ENCODE data around the gene SMPD3. TPM values are rescaled to one million over a fixed set of nuclear protein-coding genes. Genes with fewer than 3 reads are reported as not detected.

SMPD3 gene
- total and polyA plus RNA-seq, 5 donors, result 0.14 to 0.94 (median 0.43) TPM

GRCh38 chr16:68453816-68454215, 5.5 kb upstream of the SMPD3 start:
- 91% methylated on average over 2 of the region's 2 CpGs for WGBS
- H3K27ac ChIP-seq (ENCODE audit: low read length), result no peak overlapping the region
- H3K4me3 ChIP-seq (ENCODE audit: low read length), result no peak overlapping the region
- no peaks in the 10 kb centered on the region for H3K9me3 ChIP-seq (ENCODE audit: control insufficient read depth, low read length)
- intact Hi-C loops (cut with DNase I), result no loop called here
- H3K27me3 ChIP-seq (ENCODE audit: control insufficient read depth, insufficient read depth), result no peaks in the 10 kb centered on the region
- no peak for ATAC-seq
- no peak for DNase-seq
- H3K4me1 ChIP-seq (ENCODE audit: control insufficient read depth, insufficient read depth, low read length), result no peaks in the 10 kb centered on the region

- DNase-seq (no peak), ATAC-seq (no peak)
- H3K9me3 ChIP-seq (ENCODE audit: control insufficient read depth, low read length), result no peaks in the 10 kb centered on the region
- no peak overlapping the region for H3K4me3 ChIP-seq (ENCODE audit: low read length)
- no peaks in the 10 kb centered on the region for H3K27me3 ChIP-seq (ENCODE audit: control insufficient read depth, insufficient read depth)
- H3K27ac ChIP-seq (ENCODE audit: low read length), result no peak overlapping the region
- H3K4me1 ChIP-seq (ENCODE audit: control insufficient read depth, insufficient read depth, low read length), result peaks cover 3% of the 10 kb centered on the region
- intact Hi-C loops (cut with DNase I), result no loop called here
- 28% methylated on average over 1 of the region's 1 CpG for WGBS
These were observed 3.9 kb upstream of the SMPD3 start for GRCh38 chr16:68452176-68452575.

- Histone ChIP-seq H3K4me3 (ENCODE audit: low read length) (no peak overlapping the region), H3K27me3 (ENCODE audit: control insufficient read depth, insufficient read depth) (no peaks in the 10 kb centered on the region), H3K4me1 (ENCODE audit: control insufficient read depth, insufficient read depth, low read length) (peaks cover 3% of the 10 kb centered on the region), H3K9me3 (ENCODE audit: control insufficient read depth, low read length) (no peaks in the 10 kb centered on the region), H3K27ac (ENCODE audit: low read length) (no peak overlapping the region)
- DNase-seq (no peak), ATAC-seq (no peak)
- intact Hi-C loops (cut with DNase I), result no loop called here
- WGBS, result 86% methylated on average over 1 of the region's 1 CpG
These were observed 3.4 kb upstream of the SMPD3 start for GRCh38 chr16:68451676-68452075.

- no peak overlapping the region for H3K27ac ChIP-seq (ENCODE audit: low read length)
- WGBS, result 58% methylated on average over 3 of the region's 3 CpGs
- intact Hi-C loops (cut with DNase I), result no loop called here
- DNase-seq (no peak), ATAC-seq (no peak)
- no peaks in the 10 kb centered on the region for H3K27me3 ChIP-seq (ENCODE audit: control insufficient read depth, insufficient read depth)
- peaks cover 3% of the 10 kb centered on the region for H3K4me1 ChIP-seq (ENCODE audit: control insufficient read depth, insufficient read depth, low read length)
- no peak overlapping the region for H3K4me3 ChIP-seq (ENCODE audit: low read length)
- no peaks in the 10 kb centered on the region for H3K9me3 ChIP-seq (ENCODE audit: control insufficient read depth, low read length)
These were observed 2.5 kb upstream of the SMPD3 start for GRCh38 chr16:68450741-68451255.

GRCh38 chr16:68447653-68448359, 502 bp downstream of the SMPD3 start:
- Histone ChIP-seq H3K4me1 (ENCODE audit: control insufficient read depth, insufficient read depth, low read length) (peaks cover 3% of the 10 kb centered on the region), H3K4me3 (ENCODE audit: low read length) (peak overlapping the region; percentile 29), H3K27ac (ENCODE audit: low read length) (no peak overlapping the region), H3K27me3 (ENCODE audit: control insufficient read depth, insufficient read depth) (no peaks in the 10 kb centered on the region), H3K9me3 (ENCODE audit: control insufficient read depth, low read length) (no peaks in the 10 kb centered on the region)
- no peak for DNase-seq
- ATAC-seq, result no peak
- 3% methylated on average over 36 of the region's 36 CpGs for whole genome bisulfite sequencing
- intact Hi-C loops (cut with DNase I), result no loop called here

GRCh38 chr16:68446681-68447652, 1.3 kb downstream of the SMPD3 start:
- Histone ChIP-seq H3K27me3 (ENCODE audit: control insufficient read depth, insufficient read depth) (no peaks in the 10 kb centered on the region), H3K9me3 (ENCODE audit: control insufficient read depth, low read length) (no peaks in the 10 kb centered on the region), H3K4me1 (ENCODE audit: control insufficient read depth, insufficient read depth, low read length) (peaks cover 3% of the 10 kb centered on the region), H3K4me3 (ENCODE audit: low read length) (no peak overlapping the region), H3K27ac (ENCODE audit: low read length) (no peak overlapping the region)
- intact Hi-C loops (cut with DNase I), result no loop called here
- no peak for ATAC-seq
- 15% methylated on average over 72 of the region's 73 CpGs for WGBS
- DNase-seq, result peak in 1 of 3 donors; percentile 48

- no peaks in the 10 kb centered on the region for H3K9me3 ChIP-seq (ENCODE audit: control insufficient read depth, low read length)
- WGBS, result 0% methylated on average over 1 of the region's 1 CpG
- H3K27ac ChIP-seq (ENCODE audit: low read length), result no peak overlapping the region
- ATAC-seq (no peak), DNase-seq (no peak)
- no peak overlapping the region for H3K4me3 ChIP-seq (ENCODE audit: low read length)
- peaks cover 3% of the 10 kb centered on the region for H3K4me1 ChIP-seq (ENCODE audit: control insufficient read depth, insufficient read depth, low read length)
- H3K27me3 ChIP-seq (ENCODE audit: control insufficient read depth, insufficient read depth), result no peaks in the 10 kb centered on the region
- intact Hi-C loops (cut with DNase I), result no loop called here
These were observed 2.9 kb downstream of the SMPD3 start for GRCh38 chr16:68445458-68445857.

GRCh38 chr16:68444056-68444657, 4.2 kb downstream of the SMPD3 start:
- H3K27ac ChIP-seq (ENCODE audit: low read length), result no peak overlapping the region
- no peaks in the 10 kb centered on the region for H3K27me3 ChIP-seq (ENCODE audit: control insufficient read depth, insufficient read depth)
- intact Hi-C loops (cut with DNase I), result no loop called here
- no peak overlapping the region for H3K4me3 ChIP-seq (ENCODE audit: low read length)
- H3K9me3 ChIP-seq (ENCODE audit: control insufficient read depth, low read length), result no peaks in the 10 kb centered on the region
- H3K4me1 ChIP-seq (ENCODE audit: control insufficient read depth, insufficient read depth, low read length), result peaks cover 3% of the 10 kb centered on the region
- ATAC-seq (no peak), DNase-seq (peak in 1 of 3 donors; percentile 55)
- 23% methylated on average over 3 of the region's 3 CpGs for WGBS

- H3K27ac ChIP-seq (ENCODE audit: low read length), result no peak overlapping the region
- H3K4me3 ChIP-seq (ENCODE audit: low read length), result no peak overlapping the region
- DNase-seq (no peak), ATAC-seq (no peak)
- no peaks in the 10 kb centered on the region for H3K9me3 ChIP-seq (ENCODE audit: control insufficient read depth, low read length)
- 79% methylated on average over 4 of the region's 4 CpGs for WGBS
- H3K4me1 ChIP-seq (ENCODE audit: control insufficient read depth, insufficient read depth, low read length), result no peaks in the 10 kb centered on the region
- no peaks in the 10 kb centered on the region for H3K27me3 ChIP-seq (ENCODE audit: control insufficient read depth, insufficient read depth)
- intact Hi-C loops (cut with DNase I), result no loop called here
These were observed 11.7 kb downstream of the SMPD3 start for GRCh38 chr16:68436581-68436980.

- Histone ChIP-seq H3K27ac (ENCODE audit: low read length) (no peak overlapping the region), H3K27me3 (ENCODE audit: control insufficient read depth, insufficient read depth) (no peaks in the 10 kb centered on the region), H3K9me3 (ENCODE audit: control insufficient read depth, low read length) (no peaks in the 10 kb centered on the region), H3K4me3 (ENCODE audit: low read length) (no peak overlapping the region), H3K4me1 (ENCODE audit: control insufficient read depth, insufficient read depth, low read length) (no peaks in the 10 kb centered on the region)
- 40% methylated on average over 5 of the region's 5 CpGs for WGBS
- no peak for DNase-seq
- intact Hi-C loops (cut with DNase I), result no loop called here
- peak; percentile 18 to 57 for ATAC-seq
These were observed 13.6 kb downstream of the SMPD3 start for GRCh38 chr16:68434624-68435210.
